Thoracic aorta (tissue), 2 donors: ENCODE results near the gene CDX1. TPM values are rescaled to one million over a fixed set of nuclear protein-coding genes. Genes with fewer than 3 reads are reported as not detected.

Experiments used
- ATAC-seq: fragments of 150-250 bp; one replicate; pipeline ENCODE4 v1.8.0; 2017; ENCODE audit warnings: low read depth; ENCODE audit not compliant: insufficient number of reproducible peaks, low FRiP score
- DNase-seq: peaks from one replicate; pipeline ENCODE4 v3.0.0-alpha.2; 2020; ENCODE audit warnings: low spot score
- H3K27ac ChIP-seq, 2 donors: fragments of 200-600 bp; sonication (generic); 1 replicate in 1 of 2; 2 replicates in 1 of 2; pipeline ENCODE4 v1.5.1; 2016; ENCODE audit warnings: mild to moderate bottlenecking in 2 of 2, moderate library complexity in 2 of 2
- H3K27me3 ChIP-seq: fragments of 200-600 bp; sonication (generic); replicated peaks from 2 replicates; pipeline ENCODE4 v1.6.0; 2016; ENCODE audit warnings: mild to moderate bottlenecking; ENCODE audit not compliant: insufficient read depth
- H3K36me3 ChIP-seq: fragments of 200-600 bp; sonication (generic); one replicate; pipeline ENCODE4 v1.5.1; 2016
- H3K4me1 ChIP-seq, 2 donors: fragments of 200-600 bp; sonication (generic); 1 replicate in 1 of 2; 2 replicates in 1 of 2; pipeline versions ENCODE4 v1.5.1 to v1.6.0; 2016; ENCODE audit warnings: low read depth in 2 of 2, mild to moderate bottlenecking in 1 of 2; ENCODE audit not compliant: control insufficient read depth in 1 of 2
- H3K4me3 ChIP-seq: fragments of 200-600 bp; sonication (generic); 2 replicates; pipeline ENCODE4 v1.5.1; 2016; ENCODE audit warnings: mild to moderate bottlenecking
- H3K9me3 ChIP-seq: fragments of 200-600 bp; sonication (generic); 2 replicates; pipeline ENCODE4 v1.5.1; 2016
- total RNA-seq, 2 donors: library from RNA; depleted of rRNA; stranded (reverse); fragments of >200 nt; gene quantifications; one replicate each; pipeline versions ENCODE4 v1.1.0 to v1.2.3, GENCODE V29; 2016
- TF ChIP-seq, protein P1 (sequence below): fragments of 200-600 bp; sonication (generic); IDR thresholded peaks from one replicate; pipeline ENCODE4 v1.5.1; 2019; ENCODE audit warnings: antibody characterized with exemption

CDX1 gene
- total RNA-seq, 2 donors from 2014 or later = not detected

DNA sequence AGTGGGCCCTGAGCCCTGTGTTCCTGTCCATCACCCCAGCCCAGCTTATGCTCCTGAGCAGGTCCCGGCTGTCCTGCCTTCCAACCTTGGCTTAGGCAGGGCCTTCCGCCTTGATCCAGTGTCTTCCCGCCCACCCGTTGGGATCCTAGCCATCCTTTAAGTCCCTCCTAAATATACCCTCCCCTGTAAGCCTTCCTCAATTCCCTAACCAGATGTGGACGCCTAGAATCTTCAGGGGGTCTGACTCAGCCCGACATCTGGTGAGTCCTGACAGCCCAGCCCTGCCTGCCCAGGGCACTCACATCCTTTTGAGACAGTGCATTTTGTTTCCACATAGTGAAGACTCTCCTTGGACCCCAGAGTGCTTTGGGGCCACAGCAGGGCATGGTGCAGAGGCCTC lies 47.0 kb downstream of the CDX1 start:
- H3K4me3 ChIP-seq = no peak overlapping the region
- H3K27ac ChIP-seq = peak overlapping the region; percentile 35 to 63
- peaks cover 9 to 29% of the 10 kb centered on the region in 2 donors for H3K4me1 ChIP-seq
- TF ChIP-seq, protein P1, sequence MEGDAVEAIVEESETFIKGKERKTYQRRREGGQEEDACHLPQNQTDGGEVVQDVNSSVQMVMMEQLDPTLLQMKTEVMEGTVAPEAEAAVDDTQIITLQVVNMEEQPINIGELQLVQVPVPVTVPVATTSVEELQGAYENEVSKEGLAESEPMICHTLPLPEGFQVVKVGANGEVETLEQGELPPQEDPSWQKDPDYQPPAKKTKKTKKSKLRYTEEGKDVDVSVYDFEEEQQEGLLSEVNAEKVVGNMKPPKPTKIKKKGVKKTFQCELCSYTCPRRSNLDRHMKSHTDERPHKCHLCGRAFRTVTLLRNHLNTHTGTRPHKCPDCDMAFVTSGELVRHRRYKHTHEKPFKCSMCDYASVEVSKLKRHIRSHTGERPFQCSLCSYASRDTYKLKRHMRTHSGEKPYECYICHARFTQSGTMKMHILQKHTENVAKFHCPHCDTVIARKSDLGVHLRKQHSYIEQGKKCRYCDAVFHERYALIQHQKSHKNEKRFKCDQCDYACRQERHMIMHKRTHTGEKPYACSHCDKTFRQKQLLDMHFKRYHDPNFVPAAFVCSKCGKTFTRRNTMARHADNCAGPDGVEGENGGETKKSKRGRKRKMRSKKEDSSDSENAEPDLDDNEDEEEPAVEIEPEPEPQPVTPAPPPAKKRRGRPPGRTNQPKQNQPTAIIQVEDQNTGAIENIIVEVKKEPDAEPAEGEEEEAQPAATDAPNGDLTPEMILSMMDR = no peak
- DNase-seq = no peak
- H3K36me3 ChIP-seq = no peaks in the 10 kb centered on the region
- ATAC-seq = no peak
- no peaks in the 10 kb centered on the region for H3K9me3 ChIP-seq
- no peaks in the 10 kb centered on the region for H3K27me3 ChIP-seq

DNA sequence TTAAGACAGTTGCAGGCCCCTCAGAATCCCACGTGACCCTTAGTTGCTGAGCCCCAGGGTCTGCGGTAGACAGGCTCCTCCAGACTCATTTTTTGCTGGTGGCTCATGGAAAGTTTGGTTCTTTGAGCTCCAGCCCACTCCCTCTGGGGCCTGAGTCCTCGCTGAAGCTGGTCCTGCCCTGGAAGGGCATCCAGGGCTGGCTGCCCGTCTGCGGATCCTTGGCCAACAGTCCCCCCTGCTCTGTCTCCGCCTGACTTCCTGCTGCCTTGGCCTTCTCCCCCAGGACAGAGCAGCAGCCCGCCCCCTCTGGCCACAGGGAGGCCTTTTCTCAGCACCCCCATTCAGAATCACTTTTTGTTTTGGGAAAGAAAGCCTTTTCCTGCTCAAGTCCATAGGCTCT lies 47.7 kb downstream of the CDX1 start:
- TF ChIP-seq, protein P1 = peak; percentile 51
- ATAC-seq = no peak
- peaks cover 9 to 29% of the 10 kb centered on the region in 2 donors for H3K4me1 ChIP-seq
- H3K27ac ChIP-seq = peak overlapping the region; percentile 35 to 63
- no peaks in the 10 kb centered on the region for H3K27me3 ChIP-seq
- no peaks in the 10 kb centered on the region for H3K36me3 ChIP-seq
- no peak for DNase-seq
- no peaks in the 10 kb centered on the region for H3K9me3 ChIP-seq
- no peak overlapping the region for H3K4me3 ChIP-seq

DNA sequence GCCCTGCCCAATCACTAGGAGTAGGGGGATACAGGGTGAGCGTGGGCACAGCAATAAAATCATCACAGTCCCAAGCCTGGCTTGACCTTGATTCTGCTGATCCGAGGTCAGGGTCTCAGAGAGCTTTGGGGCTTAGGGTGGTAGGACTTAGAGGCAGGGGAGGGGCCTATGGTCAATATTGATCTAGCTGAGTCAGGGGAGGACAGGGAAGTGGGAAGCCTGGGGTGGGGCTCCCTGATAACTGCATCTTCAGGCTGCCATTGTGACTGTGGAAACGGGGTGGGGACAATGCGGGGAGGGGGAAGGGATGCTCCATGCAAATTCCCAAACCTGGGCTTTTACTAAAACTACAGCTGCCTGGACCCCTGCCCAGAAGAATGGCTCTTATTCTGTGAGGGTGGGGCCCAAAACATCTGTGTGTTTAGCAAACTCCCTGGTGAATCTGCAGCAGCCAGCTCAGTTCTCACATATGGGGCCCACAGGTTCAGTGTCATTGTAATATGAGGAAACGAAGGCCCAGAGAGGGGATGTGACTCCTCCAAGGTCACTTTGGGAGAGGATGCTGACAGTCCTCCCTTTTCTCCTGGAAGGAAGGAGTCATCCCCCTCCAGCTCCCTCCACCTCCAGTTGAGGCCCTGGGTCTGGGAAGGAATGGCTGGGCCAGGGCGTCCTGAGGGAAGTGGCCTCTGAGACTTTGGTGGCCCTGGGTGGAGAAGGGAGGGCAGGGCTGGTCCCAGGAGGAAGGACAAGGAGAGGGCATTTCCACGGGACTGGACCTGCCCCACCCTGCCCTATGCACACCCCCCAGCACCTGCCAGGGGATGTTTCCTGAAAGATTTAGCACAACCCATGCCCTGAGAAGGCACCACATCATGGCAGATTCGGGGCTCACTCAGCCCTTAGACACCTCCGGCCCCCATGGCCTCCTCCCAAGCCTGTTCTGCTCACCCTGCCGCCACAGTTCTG lies 49.7 kb downstream of the CDX1 start:
- peaks cover 9 to 29% of the 10 kb centered on the region in 2 donors for H3K4me1 ChIP-seq
- H3K27me3 ChIP-seq = no peaks in the 10 kb centered on the region
- TF ChIP-seq, protein P1 = no peak
- H3K9me3 ChIP-seq = no peaks in the 10 kb centered on the region
- ATAC-seq (no peak), DNase-seq (no peak)
- H3K36me3 ChIP-seq = no peaks in the 10 kb centered on the region
- H3K4me3 ChIP-seq = no peak overlapping the region
- no peak overlapping the region for H3K27ac ChIP-seq

DNA sequence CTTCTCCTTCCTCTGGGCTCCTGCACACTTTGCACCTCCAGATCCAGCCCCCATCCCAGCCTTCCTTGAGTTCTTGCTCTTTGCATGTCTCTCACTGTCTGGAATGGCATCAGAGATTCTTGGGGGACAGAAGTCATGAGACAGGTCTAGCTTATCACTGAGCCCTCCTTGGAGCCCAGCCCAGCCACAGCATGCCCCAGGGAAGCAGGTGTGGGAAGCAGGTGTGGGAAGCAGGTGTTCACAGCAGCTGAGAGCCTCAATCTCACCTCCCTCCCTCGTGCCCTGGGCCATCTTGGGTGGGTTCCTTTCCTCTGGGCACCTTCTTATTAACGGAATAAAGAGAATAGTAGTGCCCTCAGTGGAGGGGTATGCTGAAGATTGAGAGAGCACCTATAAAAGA lies 50.5 kb downstream of the CDX1 start:
- peaks cover 9 to 29% of the 10 kb centered on the region in 2 donors for H3K4me1 ChIP-seq
- H3K27me3 ChIP-seq = no peaks in the 10 kb centered on the region
- ATAC-seq (no peak), DNase-seq (no peak)
- H3K4me3 ChIP-seq = no peak overlapping the region
- H3K36me3 ChIP-seq = no peaks in the 10 kb centered on the region
- TF ChIP-seq, protein P1 = no peak
- H3K27ac ChIP-seq = no peak overlapping the region
- no peaks in the 10 kb centered on the region for H3K9me3 ChIP-seq

DNA sequence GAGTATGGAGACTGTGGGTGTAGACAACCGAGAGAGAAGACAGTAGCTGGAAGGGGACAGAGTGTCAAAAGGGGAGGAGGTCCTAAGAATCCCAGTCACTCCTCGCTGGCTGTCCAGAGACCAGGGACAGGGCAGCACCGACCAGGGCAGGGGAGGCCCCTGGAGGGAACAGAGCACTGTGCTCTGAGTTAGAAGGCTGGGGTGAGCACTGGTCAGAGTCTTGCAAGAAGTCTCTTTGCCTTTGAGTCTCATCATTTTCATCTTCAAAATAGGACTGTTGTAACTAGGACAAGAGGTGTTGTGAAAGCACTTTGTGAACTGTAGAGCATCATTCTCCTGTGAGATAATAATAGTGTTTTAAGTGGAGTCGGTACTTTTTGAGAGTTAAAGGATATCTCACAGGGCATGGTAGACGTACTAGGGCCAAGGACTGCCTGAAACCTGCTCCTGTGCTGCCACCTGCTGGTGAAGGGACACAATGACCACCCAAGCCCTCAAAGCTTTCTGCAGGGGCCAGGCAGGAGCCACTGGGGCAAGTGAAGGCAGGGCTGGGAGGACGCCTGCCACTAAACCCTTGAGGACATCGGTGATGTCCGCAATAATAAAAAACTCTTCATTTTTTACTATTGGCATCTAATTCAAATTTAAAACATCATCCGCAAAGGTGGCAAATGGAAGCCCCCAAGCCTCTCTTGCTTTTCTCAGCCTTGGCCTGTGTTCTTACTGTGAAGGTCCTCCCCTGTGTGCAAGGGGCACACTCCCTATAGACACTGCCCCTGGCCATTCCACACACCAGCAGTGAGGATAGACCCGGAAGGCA lies 51.5 kb downstream of the CDX1 start:
- no peak for DNase-seq
- no peak overlapping the region for H3K27ac ChIP-seq
- ATAC-seq = peak; percentile 48
- H3K9me3 ChIP-seq = no peaks in the 10 kb centered on the region
- no peaks in the 10 kb centered on the region for H3K36me3 ChIP-seq
- H3K27me3 ChIP-seq = no peaks in the 10 kb centered on the region
- H3K4me1 ChIP-seq = peaks cover 9 to 29% of the 10 kb centered on the region in 2 donors
- H3K4me3 ChIP-seq = no peak overlapping the region
- TF ChIP-seq, protein P1 = peak; percentile 94
